ENCODE data around the gene CNNM3. TPM values are rescaled to one million over a fixed set of nuclear protein-coding genes. Genes with fewer than 3 reads are reported as not detected.
A peak's percentile ranks its signal among the peaks of the same experiment; 100 is the strongest.

Gene CNNM3
- total RNA-seq, 1 donor: 34.5 TPM

DNA sequence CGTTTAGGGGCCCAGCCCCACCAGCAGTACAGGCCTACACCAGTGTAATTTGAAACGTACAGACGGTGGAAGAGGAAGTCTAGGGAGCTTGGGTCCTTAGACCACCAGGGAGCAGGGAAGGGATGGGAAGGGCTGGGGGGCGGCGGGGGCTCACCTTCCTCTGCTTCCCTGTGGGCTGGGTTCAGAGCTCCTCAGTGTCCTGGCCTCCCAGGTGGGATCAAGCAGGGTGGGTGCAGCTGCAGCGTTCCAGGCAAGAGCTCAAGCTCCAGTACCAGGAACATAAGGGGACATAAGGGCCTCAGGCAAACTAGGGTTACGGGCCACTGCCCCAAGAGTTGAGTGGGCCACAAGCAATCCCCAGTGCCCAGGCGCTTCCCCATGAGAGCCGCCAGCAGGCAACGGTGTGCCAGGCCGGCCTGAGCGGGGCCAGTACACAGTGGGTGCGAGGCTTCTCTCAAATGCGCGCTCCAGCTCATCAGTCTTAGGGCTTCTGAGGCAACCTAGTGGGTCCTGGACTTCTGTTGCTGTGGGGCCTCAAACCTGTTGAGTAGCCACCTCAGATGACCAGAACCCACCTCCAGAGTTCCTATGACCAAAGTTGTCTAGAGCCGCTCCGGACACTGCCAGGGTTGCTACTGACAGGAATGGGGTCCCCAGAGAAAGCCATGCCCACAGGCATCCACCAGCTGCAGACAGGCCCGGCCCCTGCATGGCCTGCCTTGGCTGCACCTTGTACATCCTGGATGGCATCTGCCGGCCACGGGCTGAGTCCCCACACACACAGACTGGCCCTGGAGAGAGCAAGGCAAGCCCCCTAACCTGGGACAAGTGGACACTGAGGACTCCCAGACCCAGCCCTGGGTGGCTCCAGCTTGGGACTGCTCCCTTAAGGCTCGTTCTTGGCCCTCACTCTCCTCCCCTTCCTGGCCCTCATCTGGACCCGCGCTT, 22.6 kb downstream of the CNNM3 start:
- DNase-seq (ENCODE audit: low read depth in 2 of 3, low spot score in 2 of 3): no peak

DNA sequence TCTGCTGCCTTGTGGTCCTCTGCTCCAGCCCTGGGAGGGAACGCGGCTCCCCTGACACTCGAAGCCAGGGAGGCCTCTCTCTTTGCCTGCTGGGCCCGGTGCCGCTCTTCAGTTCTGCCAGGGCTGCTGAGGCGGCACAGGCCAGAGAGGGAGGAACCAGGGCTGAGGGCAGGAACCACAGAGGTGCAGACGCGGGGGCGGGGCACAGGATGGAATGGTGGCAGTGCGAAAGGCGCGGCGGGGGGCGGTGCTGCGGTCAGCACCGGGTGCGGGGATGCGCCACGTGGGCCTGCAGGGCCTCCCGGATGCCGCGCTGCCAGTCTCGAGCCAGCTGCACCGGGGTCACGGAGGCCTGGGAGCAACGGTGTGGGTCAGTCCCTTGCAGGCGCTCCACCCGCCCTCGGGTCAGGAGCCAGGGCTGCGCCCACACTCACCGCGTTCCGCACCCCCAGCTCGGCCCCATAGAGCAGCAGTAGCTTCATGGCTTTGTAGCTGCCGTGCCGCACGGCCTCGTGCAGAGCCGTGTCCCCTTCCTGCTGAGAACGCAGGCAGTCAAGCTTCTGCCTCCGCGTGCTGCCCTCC, 23.3 kb downstream of the CNNM3 start:
- DNase-seq (ENCODE audit: low read depth in 2 of 3, low spot score in 2 of 3): peak; percentile 52 to 85 (median 80)

DNA sequence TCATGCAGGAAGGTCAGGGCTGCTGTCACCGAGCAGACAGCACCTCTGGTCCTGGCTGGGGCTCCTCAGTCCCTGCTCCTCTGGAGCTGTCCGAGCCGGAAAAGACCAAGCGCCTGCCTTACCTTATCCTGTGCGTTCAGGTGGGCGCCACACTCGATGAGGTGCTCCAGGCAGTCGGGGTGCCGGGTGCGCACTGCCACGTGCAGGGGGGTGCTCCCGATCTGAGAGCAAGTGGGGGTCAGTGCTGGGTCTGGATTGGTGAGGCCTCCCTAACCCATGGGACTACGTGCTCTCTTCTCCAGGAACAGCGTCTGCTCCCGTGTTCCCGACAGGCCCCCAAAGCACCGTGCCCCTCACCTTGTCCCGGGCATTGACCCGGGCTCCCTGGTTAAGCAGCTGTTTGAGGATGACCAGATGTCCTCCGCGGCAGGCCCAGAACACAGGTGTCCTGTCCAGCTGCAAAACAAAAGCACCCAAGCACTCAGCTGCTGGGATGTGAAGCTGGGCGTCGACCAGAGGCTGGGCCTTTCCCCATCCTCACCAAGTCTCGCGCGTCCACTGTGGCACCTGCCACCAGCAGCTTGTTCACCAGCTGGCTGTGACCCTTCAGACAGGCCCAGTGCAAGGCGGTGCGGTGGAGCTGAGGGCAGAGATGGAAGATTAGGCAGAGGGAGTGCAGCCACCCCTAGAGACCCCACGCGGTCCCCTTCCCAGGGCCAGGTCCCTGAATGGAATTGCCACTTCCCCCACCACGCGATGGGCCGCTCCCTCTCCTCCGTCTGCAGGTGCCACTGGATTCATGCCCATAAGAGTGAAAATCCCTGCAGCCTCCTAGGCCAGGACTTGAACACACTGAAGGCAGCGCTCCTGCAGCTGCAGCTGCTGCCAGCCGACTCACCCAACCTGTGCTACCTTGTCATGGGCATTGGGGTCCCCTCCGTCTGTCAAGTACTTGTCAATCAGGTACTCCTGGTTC, 24.1 kb downstream of the CNNM3 start:
- no peak for DNase-seq (ENCODE audit: low read depth in 2 of 3, low spot score in 2 of 3)

- DNase-seq (ENCODE audit: low read depth in 2 of 3, low spot score in 2 of 3): no peak
These were observed 25.8 kb downstream of the CNNM3 start for GRCh38 chr2:96841701-96842495.

- no peak for DNase-seq (ENCODE audit: low read depth in 2 of 3, low spot score in 2 of 3)
These were observed 26.5 kb downstream of the CNNM3 start for GRCh38 chr2:96842600-96842999.

- DNase-seq (ENCODE audit: low read depth in 2 of 3, low spot score in 2 of 3): no peak
These were observed 27.6 kb downstream of the CNNM3 start, which contains the start of gene ANKRD23 for GRCh38 chr2:96843538-96844268. Gene ANKRD23, minus strand, starts transcription at chr2:96844021. Its CDS starts 29 bp downstream, at chr2:96843992.

GRCh38 chr2:96844405-96844808, 28.3 kb downstream of the CNNM3 start:
- DNase-seq (ENCODE audit: low read depth in 2 of 3, low spot score in 2 of 3): no peak

DNA sequence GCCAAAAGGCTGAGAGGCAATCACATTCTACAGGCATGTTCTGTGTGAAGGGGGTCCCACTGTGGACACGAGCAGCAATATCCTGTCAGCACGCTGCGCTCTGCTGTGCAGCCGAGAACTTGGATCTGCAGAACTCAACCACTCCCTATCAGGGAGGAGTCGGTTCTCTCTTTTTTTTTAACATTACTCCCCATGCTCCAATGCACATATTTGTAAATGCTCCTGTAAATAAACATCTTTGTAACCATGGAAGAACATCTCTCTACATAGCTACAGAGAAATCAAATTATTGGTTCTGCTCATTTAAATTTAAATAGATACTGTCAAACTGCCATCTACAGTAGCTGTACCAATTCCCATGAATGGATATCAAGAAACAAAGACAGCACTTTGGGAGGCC, 30.8 kb downstream of the CNNM3 start:
- DNase-seq (ENCODE audit: low read depth in 2 of 3, low spot score in 2 of 3): no peak

DNA sequence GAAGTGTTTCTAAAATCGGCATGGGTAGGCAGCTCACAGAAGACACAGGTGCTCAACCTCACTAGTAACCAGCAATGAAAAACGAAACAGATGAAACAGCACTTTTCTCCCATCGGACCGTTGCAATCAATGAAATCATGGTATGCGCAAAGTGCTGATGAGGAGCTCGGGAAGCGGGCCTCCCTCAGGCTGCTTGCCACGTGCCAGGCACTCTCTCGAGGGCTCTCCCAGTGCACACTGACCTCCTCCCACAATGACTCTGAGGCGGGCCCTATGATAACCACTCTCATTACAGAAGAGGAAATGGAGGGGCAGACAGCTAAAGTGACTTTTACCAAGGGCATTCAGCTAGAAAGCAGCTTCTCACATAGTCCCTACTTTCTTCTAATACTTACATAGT, 31.5 kb downstream of the CNNM3 start:
- no peak for DNase-seq (ENCODE audit: low read depth in 2 of 3, low spot score in 2 of 3)

DNA sequence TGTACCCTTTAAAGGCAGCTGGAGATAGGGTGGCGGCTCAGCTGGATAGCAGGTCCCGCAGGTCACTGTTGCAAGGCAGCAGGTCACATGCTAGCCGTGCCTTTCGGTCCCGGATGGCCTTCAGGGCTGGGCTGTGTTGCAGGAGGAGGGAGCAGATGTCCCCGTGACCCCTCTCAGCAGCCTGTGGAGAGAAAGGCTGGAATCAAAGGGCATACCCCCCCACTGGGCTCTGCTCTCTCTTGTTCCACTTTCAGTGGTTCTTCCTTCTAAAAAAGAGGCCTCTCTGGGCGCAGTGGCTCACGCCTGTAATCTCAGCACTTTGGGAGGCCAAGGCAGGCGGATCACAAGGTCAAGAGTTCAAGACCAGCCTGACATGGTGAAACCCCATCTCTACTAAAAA, 32.2 kb downstream of the CNNM3 start:
- no peak for DNase-seq (ENCODE audit: low read depth in 2 of 3, low spot score in 2 of 3)

- no peak for DNase-seq (ENCODE audit: low read depth in 2 of 3, low spot score in 2 of 3)
These were observed 36.6 kb downstream of the CNNM3 start for GRCh38 chr2:96852667-96853066.

DNA sequence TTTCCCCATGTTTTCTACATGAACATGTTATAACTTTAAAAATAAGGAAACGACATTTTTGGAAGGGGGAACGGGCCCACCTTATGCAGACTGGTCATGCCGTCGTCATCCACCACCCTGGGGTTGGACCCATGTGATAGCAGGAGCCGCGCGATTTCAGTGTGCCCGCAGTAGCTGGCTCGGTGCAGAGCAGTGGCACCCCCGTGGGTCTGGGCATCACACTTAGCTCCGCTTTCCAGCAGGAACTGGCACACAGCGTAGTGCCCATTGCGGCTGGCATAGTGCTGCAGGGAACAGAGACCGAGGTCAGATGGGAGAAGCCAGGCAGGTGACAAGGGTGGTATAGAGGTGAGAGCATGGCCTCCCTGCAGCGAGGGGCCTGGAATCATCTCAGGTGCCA, 37.3 kb downstream of the CNNM3 start:
- no peak for DNase-seq (ENCODE audit: low read depth in 2 of 3, low spot score in 2 of 3)

GRCh38 chr2:96856776-96857666, 41.0 kb downstream of the CNNM3 start:
- DNase-seq (ENCODE audit: low read depth in 2 of 3, low spot score in 2 of 3): peak in 1 of 3 donors; percentile 45

DNA sequence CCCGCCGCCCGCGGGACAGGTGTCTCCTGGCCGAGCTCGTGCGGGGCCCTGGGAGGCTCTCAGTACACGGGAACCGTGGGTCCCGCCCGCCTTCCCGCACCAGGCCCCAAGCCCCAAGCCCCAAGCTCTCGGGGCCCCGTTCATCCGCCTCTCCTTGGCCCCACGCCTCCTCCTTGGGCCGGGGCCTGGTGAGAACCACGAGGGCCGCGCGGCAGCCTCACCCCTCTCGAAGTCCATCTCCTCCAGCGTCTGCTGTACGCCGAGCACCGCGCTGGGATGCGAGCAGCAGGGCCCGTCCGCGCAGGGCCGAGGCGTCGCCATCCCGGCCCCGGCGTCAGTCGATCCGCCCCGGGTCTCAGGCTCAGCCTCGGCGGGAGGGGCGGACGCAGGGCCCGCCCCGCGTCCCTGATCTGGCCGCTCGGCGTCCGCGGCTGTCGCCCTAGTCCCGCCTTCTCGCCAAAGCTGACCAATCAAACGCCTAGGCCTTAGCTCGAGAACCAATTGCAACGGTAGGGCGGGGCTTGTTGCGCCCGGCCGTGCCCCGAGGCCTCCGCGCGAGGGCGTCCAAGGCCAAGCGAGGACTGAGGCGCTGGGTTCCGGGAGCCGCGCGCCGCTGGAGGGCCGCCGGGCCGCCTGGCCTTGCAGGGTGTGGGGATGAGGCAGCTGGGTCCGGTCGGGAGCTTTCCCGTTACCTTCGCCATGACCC, 41.8 kb downstream of the CNNM3 start, which contains the start of gene ANKRD39:
Gene ANKRD39 (minus strand): TSS at position 350 of the 706 bp plus-strand sequence. CDS start 29 bp downstream, at position 321.
- DNase-seq (ENCODE audit: low read depth in 2 of 3, low spot score in 2 of 3): peak; percentile 97 to 99 (median 97)

GRCh38 chr2:96859099-96859649, 43.1 kb downstream of the CNNM3 start:
- DNase-seq (ENCODE audit: low read depth in 2 of 3, low spot score in 2 of 3): no peak

- no peak for DNase-seq (ENCODE audit: low read depth in 2 of 3, low spot score in 2 of 3)
These were observed 43.6 kb downstream of the CNNM3 start for GRCh38 chr2:96859681-96860064.

Measured in hematopoietic multipotent progenitor cell (in vitro differentiated cells).